Uterus (tissue), 2 donors: Measurements from ENCODE around the gene PUDP.

Experiments
- CTCF ChIP-seq, 4 experiments: fragments of 200-600 bp in 2 of 4; fragments of 450-650 bp in 2 of 4; sonication (generic) in 2 of 4; IDR thresholded peaks; one replicate each; pipeline ENCODE4 v1.5.1; 2016 to 2019; ENCODE audit warnings: antibody characterized with exemption in 4 of 4, mild to moderate bottlenecking in 2 of 4, moderate library complexity in 1 of 4
- POLR2A ChIP-seq, 2 donors: fragments of 450-650 bp; IDR thresholded peaks; one replicate each; pipeline ENCODE4 v1.6.1; 2016; ENCODE audit warnings: antibody characterized with exemption in 2 of 2, mild to moderate bottlenecking in 1 of 2, moderate library complexity in 1 of 2

DNA sequence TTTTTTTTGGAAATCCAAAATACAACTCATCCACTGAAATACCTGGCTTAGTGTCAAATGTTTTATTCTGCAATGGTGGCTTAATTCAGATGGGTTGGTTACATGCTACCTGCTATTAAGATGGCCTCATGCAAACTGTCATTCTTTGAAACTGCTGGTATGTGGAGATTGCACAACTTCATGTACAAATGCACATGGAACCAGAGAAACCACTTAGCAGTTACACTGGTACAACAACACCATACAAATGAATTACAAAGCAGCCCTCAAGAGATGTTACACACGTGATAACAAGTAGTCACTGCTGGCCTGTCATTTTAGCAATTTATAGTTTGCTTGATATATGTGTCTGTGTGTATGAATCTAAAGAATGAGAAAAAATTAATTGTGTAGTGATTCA, 85.0 kb downstream of the PUDP start:
- TF ChIP-seq CTCF (IDR thresholded peaks at IDR 0.05) (no peak), POLR2A (IDR thresholded peaks at IDR 0.05) (no peak)
